GM23338 (cell line): ENCODE results near the gene SIPA1.

Source experiments
- CTCF ChIP-seq, 2 experiments: fragments of 200-600 bp in 1 of 2; sonication (generic) in 1 of 2; conservative IDR thresholded peaks; 2 replicates each; pipeline versions ENCODE4 v1.5.1 to v1.6.1; 2016 to 2017; ENCODE audit warnings: antibody characterized with exemption in 2 of 2, low read depth in 2 of 2, mild to moderate bottlenecking in 2 of 2, moderate library complexity in 1 of 2
- EZH2phosphoT487 ChIP-seq: fragments of 200-600 bp; sonication (generic); IDR thresholded peaks from one replicate; pipeline ENCODE4 v1.8.1; 2018; ENCODE audit warnings: antibody characterized with exemption; ENCODE audit not compliant: unreplicated experiment
- POLR2AphosphoS5 ChIP-seq: IDR thresholded peaks from 2 replicates; pipeline ENCODE4 v1.6.1; 2016; ENCODE audit warnings: antibody characterized with exemption, low read depth
- ZNF114 ChIP-seq: fragments of 250-450 bp; sonication (Bioruptor Pico); IDR thresholded peaks from 2 replicates; pipeline ENCODE4 v1.5.0; 2020; ENCODE audit warnings: mild to moderate bottlenecking, moderate library complexity
- ZNF331 ChIP-seq: fragments of 250-450 bp; sonication (Bioruptor Pico); IDR thresholded peaks from 2 replicates; pipeline ENCODE4 v1.5.0; 2020; ENCODE audit warnings: low read depth, mild to moderate bottlenecking, moderate library complexity
- TF ChIP-seq, protein P1 (sequence below): IDR thresholded peaks from one replicate; pipeline ENCODE4 v1.6.1; 2018; ENCODE audit warnings: antibody characterized with exemption; ENCODE audit not compliant: unreplicated experiment
- TF ChIP-seq, protein P2 (sequence below): IDR thresholded peaks from 2 replicates; pipeline ENCODE4 v1.6.1; 2016; ENCODE audit warnings: antibody characterized with exemption

GRCh38 chr11:65696802-65697552 lies 59.1 kb downstream of the SIPA1 start:
- TF ChIP-seq POLR2AphosphoS5 (no peak), CTCF (conservative IDR thresholded peaks at IDR 0.05; ENCODE audit: low read depth in 2 of 2) (no peak), ZNF331 (no peak), EZH2phosphoT487 (no peak), ZNF114 (CRISPR knock-in tag) (no peak)
- TF ChIP-seq, protein P1, sequence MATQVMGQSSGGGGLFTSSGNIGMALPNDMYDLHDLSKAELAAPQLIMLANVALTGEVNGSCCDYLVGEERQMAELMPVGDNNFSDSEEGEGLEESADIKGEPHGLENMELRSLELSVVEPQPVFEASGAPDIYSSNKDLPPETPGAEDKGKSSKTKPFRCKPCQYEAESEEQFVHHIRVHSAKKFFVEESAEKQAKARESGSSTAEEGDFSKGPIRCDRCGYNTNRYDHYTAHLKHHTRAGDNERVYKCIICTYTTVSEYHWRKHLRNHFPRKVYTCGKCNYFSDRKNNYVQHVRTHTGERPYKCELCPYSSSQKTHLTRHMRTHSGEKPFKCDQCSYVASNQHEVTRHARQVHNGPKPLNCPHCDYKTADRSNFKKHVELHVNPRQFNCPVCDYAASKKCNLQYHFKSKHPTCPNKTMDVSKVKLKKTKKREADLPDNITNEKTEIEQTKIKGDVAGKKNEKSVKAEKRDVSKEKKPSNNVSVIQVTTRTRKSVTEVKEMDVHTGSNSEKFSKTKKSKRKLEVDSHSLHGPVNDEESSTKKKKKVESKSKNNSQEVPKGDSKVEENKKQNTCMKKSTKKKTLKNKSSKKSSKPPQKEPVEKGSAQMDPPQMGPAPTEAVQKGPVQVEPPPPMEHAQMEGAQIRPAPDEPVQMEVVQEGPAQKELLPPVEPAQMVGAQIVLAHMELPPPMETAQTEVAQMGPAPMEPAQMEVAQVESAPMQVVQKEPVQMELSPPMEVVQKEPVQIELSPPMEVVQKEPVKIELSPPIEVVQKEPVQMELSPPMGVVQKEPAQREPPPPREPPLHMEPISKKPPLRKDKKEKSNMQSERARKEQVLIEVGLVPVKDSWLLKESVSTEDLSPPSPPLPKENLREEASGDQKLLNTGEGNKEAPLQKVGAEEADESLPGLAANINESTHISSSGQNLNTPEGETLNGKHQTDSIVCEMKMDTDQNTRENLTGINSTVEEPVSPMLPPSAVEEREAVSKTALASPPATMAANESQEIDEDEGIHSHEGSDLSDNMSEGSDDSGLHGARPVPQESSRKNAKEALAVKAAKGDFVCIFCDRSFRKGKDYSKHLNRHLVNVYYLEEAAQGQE: no peak
- TF ChIP-seq, protein P2, sequence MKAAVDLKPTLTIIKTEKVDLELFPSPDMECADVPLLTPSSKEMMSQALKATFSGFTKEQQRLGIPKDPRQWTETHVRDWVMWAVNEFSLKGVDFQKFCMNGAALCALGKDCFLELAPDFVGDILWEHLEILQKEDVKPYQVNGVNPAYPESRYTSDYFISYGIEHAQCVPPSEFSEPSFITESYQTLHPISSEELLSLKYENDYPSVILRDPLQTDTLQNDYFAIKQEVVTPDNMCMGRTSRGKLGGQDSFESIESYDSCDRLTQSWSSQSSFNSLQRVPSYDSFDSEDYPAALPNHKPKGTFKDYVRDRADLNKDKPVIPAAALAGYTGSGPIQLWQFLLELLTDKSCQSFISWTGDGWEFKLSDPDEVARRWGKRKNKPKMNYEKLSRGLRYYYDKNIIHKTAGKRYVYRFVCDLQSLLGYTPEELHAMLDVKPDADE: no peak
